GM12865 (cell line): ENCODE results near the gene RTN3.
A peak's percentile ranks its signal among the peaks of the same experiment; 100 is the strongest.
"Not testable (repeated sequence)": the region's sequence is repeated elsewhere in the genome, so short reads cannot be mapped to it uniquely, and the experiment has no call there.

Experiments
- DNase-seq: peaks from one replicate; pipeline ENCODE4 v3.0.0; 2010; ENCODE audit warnings: low read depth
- H3K4me3 ChIP-seq: 2 replicates; pipeline ENCODE4 v1.5.1; 2011; ENCODE audit warnings: mild to moderate bottlenecking, low read depth, low read length, control low read depth
- TF ChIP-seq, protein P1 (sequence below): IDR thresholded peaks from 2 replicates; pipeline ENCODE4 v1.5.1; 2011; ENCODE audit warnings: low read length, control low read depth, low read depth, inconsistent platforms; ENCODE audit not compliant: insufficient read depth; ENCODE audit errors: missing control alignments

The RTN3 gene

DNA sequence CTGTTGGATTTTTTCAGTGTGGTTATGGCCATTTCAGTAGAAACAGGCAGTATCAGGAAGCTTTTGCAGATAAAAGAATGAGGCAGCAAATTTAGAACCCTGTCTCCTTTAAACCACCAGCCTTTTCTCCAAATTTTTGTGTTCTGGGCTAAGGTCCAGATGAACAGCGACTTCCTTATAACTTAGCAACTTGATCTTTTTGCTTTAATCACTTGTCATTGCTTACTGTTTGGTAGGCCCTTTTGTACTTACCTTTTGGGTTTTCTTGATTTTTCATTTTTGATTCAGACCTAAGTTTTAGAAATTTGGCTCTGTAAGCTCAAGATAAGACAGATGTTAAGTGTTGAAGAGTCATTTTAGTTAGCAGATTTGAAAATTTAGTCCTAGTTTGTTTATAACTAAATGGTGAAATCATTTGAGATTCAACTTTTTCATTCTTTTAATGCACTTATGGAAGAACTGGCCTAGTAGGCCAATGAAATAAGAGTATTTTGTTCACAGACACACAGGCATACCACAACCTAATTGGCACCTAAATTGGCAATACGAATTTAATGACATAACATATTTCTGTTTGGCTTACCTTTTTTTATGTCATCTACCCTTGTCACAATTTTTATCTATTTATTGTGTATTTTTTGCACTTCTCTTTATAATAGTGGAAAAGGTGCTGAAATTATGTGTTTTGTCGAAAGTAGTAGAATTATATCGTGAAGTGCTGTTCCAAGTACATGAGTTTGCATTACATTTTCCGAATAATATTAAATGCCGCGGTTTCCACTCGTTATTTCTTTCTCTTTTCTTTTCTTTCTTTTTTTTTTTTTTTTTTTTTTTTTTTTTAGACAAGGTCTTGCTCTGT, 2.1 kb downstream of the RTN3 start:
- DNase-seq, result no peak
- peak overlapping the region; percentile 92; the same call in 1 of the 2 replicates for H3K4me3 ChIP-seq
- TF ChIP-seq, protein P1, sequence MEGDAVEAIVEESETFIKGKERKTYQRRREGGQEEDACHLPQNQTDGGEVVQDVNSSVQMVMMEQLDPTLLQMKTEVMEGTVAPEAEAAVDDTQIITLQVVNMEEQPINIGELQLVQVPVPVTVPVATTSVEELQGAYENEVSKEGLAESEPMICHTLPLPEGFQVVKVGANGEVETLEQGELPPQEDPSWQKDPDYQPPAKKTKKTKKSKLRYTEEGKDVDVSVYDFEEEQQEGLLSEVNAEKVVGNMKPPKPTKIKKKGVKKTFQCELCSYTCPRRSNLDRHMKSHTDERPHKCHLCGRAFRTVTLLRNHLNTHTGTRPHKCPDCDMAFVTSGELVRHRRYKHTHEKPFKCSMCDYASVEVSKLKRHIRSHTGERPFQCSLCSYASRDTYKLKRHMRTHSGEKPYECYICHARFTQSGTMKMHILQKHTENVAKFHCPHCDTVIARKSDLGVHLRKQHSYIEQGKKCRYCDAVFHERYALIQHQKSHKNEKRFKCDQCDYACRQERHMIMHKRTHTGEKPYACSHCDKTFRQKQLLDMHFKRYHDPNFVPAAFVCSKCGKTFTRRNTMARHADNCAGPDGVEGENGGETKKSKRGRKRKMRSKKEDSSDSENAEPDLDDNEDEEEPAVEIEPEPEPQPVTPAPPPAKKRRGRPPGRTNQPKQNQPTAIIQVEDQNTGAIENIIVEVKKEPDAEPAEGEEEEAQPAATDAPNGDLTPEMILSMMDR, result no peak

DNA sequence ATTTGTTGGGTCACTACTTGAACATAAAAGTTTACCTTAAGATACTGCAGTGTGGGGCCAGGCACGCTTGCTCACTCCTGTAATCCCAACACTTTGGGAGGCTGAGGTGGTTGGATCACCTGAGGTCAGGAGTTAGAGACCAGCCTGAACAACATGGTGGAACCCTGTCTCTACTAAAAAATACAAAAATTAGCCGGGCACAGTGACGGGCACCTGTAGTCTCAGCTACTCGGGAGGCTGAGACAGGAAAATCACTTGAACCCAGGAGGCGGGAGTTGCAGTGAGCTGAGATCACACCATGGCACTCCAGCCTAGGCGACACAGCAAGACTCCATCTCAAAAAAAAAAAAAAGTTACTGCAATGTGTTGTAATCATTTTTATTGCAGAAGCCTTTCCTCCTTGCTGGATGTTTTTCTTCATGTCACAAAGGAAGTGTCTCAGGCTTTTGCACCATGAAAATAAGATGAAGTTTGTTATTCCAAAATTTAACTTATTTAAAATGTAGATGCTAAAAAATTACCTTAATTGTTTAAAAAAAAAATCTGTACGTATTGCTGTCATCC, 3.9 kb downstream of the RTN3 start:
- DNase-seq, H3K4me3 ChIP-seq: not testable (repeated sequence)

DNA sequence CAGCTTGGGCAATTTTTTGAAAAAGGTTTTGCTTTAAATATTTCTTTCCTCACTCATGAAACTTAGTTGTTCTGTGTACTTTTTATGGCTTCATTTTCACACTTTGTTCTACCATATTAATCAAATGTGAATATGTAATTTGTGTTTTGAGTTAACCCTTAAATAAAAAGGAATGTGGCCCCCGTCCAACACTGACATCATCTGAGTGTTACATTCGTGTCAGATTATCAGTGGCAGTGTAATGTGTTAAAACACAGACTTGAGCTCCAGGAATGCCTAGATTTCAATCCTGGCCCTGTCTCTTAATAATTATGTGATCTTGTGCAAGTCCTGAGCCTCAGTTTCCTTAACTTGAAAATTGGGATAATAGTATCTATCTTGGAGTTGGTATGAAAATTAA, 5.6 kb downstream of the RTN3 start:
- DNase-seq, result no peak
- TF ChIP-seq, protein P1, result no peak
- H3K4me3 ChIP-seq, result no peak overlapping the region

DNA sequence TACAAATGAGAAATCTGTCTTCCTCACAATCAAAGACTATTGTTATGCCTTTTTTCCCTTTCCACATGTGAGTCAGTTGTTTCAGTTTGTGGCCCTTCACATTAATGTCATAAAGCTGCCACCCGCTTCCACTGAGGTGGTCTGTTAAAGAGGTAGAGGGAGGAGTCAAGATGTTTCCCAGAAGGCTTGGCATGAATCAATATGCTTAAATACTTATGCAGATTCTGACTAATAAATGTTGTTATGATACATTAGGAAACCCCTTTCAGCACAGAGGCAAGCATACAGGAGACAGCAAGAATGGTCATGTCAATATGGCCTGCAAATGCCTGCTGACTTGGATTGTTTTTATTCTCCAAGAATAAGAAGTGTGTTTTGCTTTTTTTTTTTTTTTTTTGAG, 6.5 kb downstream of the RTN3 start:
- TF ChIP-seq, protein P1, result no peak
- H3K4me3 ChIP-seq, result no peak overlapping the region
- DNase-seq, result no peak

DNA sequence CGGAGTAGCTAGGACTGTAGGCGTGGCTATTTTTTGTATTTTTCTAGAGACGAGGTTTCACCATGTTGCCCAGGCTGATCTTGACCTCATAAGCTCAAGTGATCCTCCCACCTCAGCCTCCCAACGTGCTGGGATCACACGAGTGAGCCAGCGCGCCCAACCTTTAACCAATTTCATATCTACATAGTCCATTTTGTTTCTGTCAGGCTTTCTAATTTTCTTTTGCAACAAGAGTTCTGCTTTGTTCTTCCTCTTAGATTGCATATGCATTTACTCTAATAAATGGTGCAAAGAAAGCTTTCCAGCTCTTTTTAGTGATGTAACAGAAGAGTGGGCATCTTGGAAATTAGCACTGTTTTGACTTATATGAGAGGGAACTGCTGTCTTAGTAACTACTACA, 13.3 kb downstream of the RTN3 start:
- H3K4me3 ChIP-seq, result no peak overlapping the region
- DNase-seq, result no peak
- TF ChIP-seq, protein P1, result no peak

DNA sequence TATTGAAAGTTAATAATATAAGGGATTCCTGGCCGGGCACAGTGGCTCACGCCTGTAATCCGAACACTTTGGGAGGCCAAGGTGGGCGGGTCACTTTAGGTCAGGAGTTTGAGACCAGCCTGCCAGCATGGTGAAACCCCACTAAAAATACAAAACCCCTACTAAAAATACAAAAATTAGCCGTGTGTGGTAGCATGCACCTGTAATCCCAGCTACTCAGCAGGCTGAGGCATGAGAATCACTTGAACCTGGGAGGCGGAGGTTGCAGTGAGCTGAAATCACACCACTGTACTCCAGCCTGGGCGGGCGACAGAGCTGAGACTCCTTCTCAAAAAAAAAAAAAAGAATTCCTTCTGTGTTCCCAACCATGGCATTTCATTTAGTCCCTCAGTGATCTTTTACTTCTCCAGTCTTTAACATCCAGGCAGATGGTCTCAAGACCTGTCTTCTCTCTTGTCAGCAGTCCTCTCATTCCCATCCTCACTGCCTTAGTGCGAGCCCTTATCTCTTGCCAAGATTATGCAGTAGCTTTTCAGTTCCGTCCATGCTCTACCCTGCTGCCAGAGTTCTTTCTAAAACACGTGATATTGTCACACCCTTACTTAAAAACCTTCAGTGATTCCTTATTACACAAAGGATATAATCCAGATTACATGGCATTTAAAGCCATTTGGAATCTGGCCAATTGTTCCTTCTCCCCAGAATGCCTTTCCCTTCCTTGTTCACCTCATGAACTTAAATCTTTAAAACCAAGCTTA, 17.9 kb downstream of the RTN3 start:
- no peak for DNase-seq
- TF ChIP-seq, protein P1, result no peak
- H3K4me3 ChIP-seq, result no peak overlapping the region

DNA sequence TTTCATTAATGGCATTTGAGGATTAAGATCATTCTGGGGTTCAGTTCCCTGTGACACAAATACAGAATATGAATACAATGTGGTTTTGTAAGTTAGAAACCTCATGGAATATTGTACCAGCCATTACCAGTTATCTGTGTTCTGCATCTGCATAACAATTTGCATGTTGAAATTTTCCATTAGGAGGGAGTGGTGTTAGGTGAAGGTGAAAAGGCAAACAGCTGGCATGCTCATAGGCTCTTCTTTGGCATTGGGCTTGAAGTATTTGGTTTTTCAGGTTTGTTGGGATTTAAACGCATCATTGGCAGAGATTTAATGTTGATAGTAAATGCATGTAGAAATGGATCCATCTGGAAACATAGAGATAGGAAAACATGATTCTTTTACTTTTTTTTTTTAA, 18.6 kb downstream of the RTN3 start:
- no peak for DNase-seq
- TF ChIP-seq, protein P1, result no peak
- no peak overlapping the region for H3K4me3 ChIP-seq
